ENCODE data around the gene NFATC1. TPM values are rescaled to one million over a fixed set of nuclear protein-coding genes. Genes with fewer than 3 reads are reported as not detected.

The NFATC1 gene
- polyA plus RNA-seq, 1 donor from 2014 or later, result 0.37 TPM

GRCh38 chr18:79428287-79428686, 32.6 kb downstream of the NFATC1 start:
- Histone ChIP-seq H3K9me2 (ENCODE audit: insufficient read depth, low read length) (no peaks in the 10 kb centered on the region), H3F3A (ENCODE audit: insufficient read depth, low read length, poor library complexity, severe bottlenecking) (no peaks in the 10 kb centered on the region), H3K36me3 (ENCODE audit: insufficient read depth, low read length) (no peaks in the 10 kb centered on the region), H3K4me2 (ENCODE audit: low read length) (no peak overlapping the region), H3K79me2 (replicated peaks; ENCODE audit: insufficient read depth, low read length) (no peaks in the 10 kb centered on the region), H2AFZ (ENCODE audit: low read depth, low read length) (no peak overlapping the region), H4K20me1 (ENCODE audit: insufficient read depth) (no peaks in the 10 kb centered on the region), H3K4me3 (ENCODE audit: low read length) (no peak overlapping the region), H3K27ac (ENCODE audit: low read length) (no peak overlapping the region), H3K9ac (ENCODE audit: low read length) (no peak overlapping the region), H3K27me3 (ENCODE audit: insufficient read depth, low read depth, low read length) (no peaks in the 10 kb centered on the region), H3K9me3 (ENCODE audit: low read length) (no peaks in the 10 kb centered on the region)
- TF ChIP-seq EZH2 (IDR thresholded peaks at IDR 0.05; ENCODE audit: borderline replicate concordance, insufficient read depth, low read length, poor library complexity, severe bottlenecking) (no peak), CTCF (IDR thresholded peaks at IDR 0.05; ENCODE audit: poor library complexity, severe bottlenecking) (no peak), RAD21 (conservative IDR thresholded peaks at IDR 0.05) (no peak), MXI1 (conservative IDR thresholded peaks at IDR 0.05; ENCODE audit: poor library complexity, severe bottlenecking) (no peak), REST (IDR thresholded peaks at IDR 0.05; ENCODE audit: borderline replicate concordance) (no peak), SMC3 (conservative IDR thresholded peaks at IDR 0.05; ENCODE audit: poor library complexity) (no peak)

- H4K20me1 ChIP-seq (ENCODE audit: insufficient read depth), result no peaks in the 10 kb centered on the region
- no peak overlapping the region for H2AFZ ChIP-seq (ENCODE audit: low read depth, low read length)
- no peak overlapping the region for H3K9ac ChIP-seq (ENCODE audit: low read length)
- H3K4me3 ChIP-seq (ENCODE audit: low read length), result no peak overlapping the region
- no peaks in the 10 kb centered on the region for H3K36me3 ChIP-seq (ENCODE audit: insufficient read depth, low read length)
- H3K79me2 ChIP-seq (replicated peaks; ENCODE audit: insufficient read depth, low read length), result no peaks in the 10 kb centered on the region
- H3K9me3 ChIP-seq (ENCODE audit: low read length), result no peaks in the 10 kb centered on the region
- no peak overlapping the region for H3K4me2 ChIP-seq (ENCODE audit: low read length)
- no peak overlapping the region for H3K27ac ChIP-seq (ENCODE audit: low read length)
- no peaks in the 10 kb centered on the region for H3K27me3 ChIP-seq (ENCODE audit: insufficient read depth, low read depth, low read length)
- H3K9me2 ChIP-seq (ENCODE audit: insufficient read depth, low read length), result no peaks in the 10 kb centered on the region
- no peak for TF ChIP-seq EP300 (conservative IDR thresholded peaks at IDR 0.05; ENCODE audit: poor library complexity, severe bottlenecking)
- TF ChIP-seq TAF1 (IDR thresholded peaks at IDR 0.05; ENCODE audit: low read depth), result no peak
- TF ChIP-seq MXI1 (conservative IDR thresholded peaks at IDR 0.05; ENCODE audit: poor library complexity, severe bottlenecking), result no peak
- TF ChIP-seq REST (IDR thresholded peaks at IDR 0.05; ENCODE audit: borderline replicate concordance), result no peak
- no peak for TF ChIP-seq RAD21 (conservative IDR thresholded peaks at IDR 0.05)
- no peak for TF ChIP-seq SMC3 (conservative IDR thresholded peaks at IDR 0.05; ENCODE audit: poor library complexity)
- TF ChIP-seq CTCF (IDR thresholded peaks at IDR 0.05; ENCODE audit: poor library complexity, severe bottlenecking), result no peak
- no peak for TF ChIP-seq EZH2 (IDR thresholded peaks at IDR 0.05; ENCODE audit: borderline replicate concordance, insufficient read depth, low read length, poor library complexity, severe bottlenecking)
- TF ChIP-seq POLR2AphosphoS5 (IDR thresholded peaks at IDR 0.05), result no peak
- no peaks in the 10 kb centered on the region for H3F3A ChIP-seq (ENCODE audit: insufficient read depth, low read length, poor library complexity, severe bottlenecking)
Measured at GRCh38 chr18:79429381-79429780, 33.7 kb downstream of the NFATC1 start.
